NT2/D1 (cell line): ENCODE results near the gene DCC.

Source experiments
- SUZ12 ChIP-seq: IDR thresholded peaks from 2 replicates; pipeline ENCODE4 v1.6.1; 2011; ENCODE audit not compliant: insufficient read length, insufficient read depth; ENCODE audit errors: extremely low read depth
- YY1 ChIP-seq: IDR thresholded peaks from 2 replicates; pipeline ENCODE4 v1.6.1; 2011; ENCODE audit not compliant: insufficient read length, insufficient read depth
- ZNF274 ChIP-seq: IDR thresholded peaks from 2 replicates; pipeline ENCODE4 v1.6.1; 2011; ENCODE audit warnings: mild to moderate bottlenecking, low read depth, low read length

GRCh38 chr18:53134711-53135110, 794.7 kb downstream of the DCC start:
- TF ChIP-seq YY1 (no peak), ZNF274 (no peak), SUZ12 (no peak)
